Neural cell (in vitro differentiated cells): ENCODE measurements around the gene TSPO. TPM values are rescaled to one million over a fixed set of nuclear protein-coding genes. Genes with fewer than 3 reads are reported as not detected.

ENCODE experiments used
- H2AFZ ChIP-seq: fragments of 200-600, 300-800 bp; sonication (generic), shearing (Covaris generic); 2 replicates; pipeline ENCODE4 v1.6.0; 2014; ENCODE audit warnings: low read depth, mild to moderate bottlenecking, antibody characterized with exemption, low read length, moderate library complexity
- H3F3A ChIP-seq: fragments of 200-600 bp; shearing (Covaris generic); 2 replicates; pipeline ENCODE4 v1.6.1; 2016; ENCODE audit warnings: mild to moderate bottlenecking, moderate library complexity, mixed read lengths, antibody characterized with exemption, low read length; ENCODE audit not compliant: insufficient read depth, poor library complexity, severe bottlenecking
- H3K27ac ChIP-seq: fragments of 200-600, 300-800 bp; sonication (generic), shearing (Covaris generic); 2 replicates; pipeline ENCODE4 v1.5.1; 2014; ENCODE audit warnings: mild to moderate bottlenecking, low read length, moderate library complexity
- H3K27me3 ChIP-seq: fragments of 300-800, 200-600 bp; sonication (generic), shearing (Covaris generic); 2 replicates; pipeline ENCODE4 v1.6.0; 2014; ENCODE audit warnings: mild to moderate bottlenecking, low read depth, low read length, moderate library complexity; ENCODE audit not compliant: insufficient read depth
- H3K36me3 ChIP-seq: fragments of 300-800, 200-600 bp; sonication (generic), shearing (Covaris generic); 2 replicates; pipeline ENCODE4 v1.5.1; 2014; ENCODE audit warnings: mild to moderate bottlenecking, antibody characterized with exemption, low read length, moderate library complexity; ENCODE audit not compliant: insufficient read depth
- H3K4me2 ChIP-seq: fragments of 300-800, 200-600 bp; sonication (generic), shearing (Covaris generic); 2 replicates; pipeline ENCODE4 v1.6.0; 2014; ENCODE audit warnings: mild to moderate bottlenecking, low read length
- H3K4me3 ChIP-seq: fragments of 300-800, 200-600 bp; sonication (generic), shearing (Covaris generic); 2 replicates; pipeline ENCODE4 v1.5.1; 2014; ENCODE audit warnings: mild to moderate bottlenecking, low read length, moderate library complexity
- H3K79me2 ChIP-seq: fragments of 200-600 bp; shearing (Covaris generic); replicated peaks from 2 replicates; pipeline ENCODE4 v1.6.0; 2014; ENCODE audit warnings: mild to moderate bottlenecking, low read length, moderate library complexity; ENCODE audit not compliant: insufficient read depth
- H3K9ac ChIP-seq: fragments of 300-800, 200-600 bp; sonication (generic), shearing (Covaris generic); 2 replicates; pipeline ENCODE4 v1.6.1; 2016; ENCODE audit warnings: mild to moderate bottlenecking, low read length, mixed read lengths
- H3K9me2 ChIP-seq: fragments of 200-600 bp; shearing (Covaris generic); 2 replicates; pipeline ENCODE4 v1.6.1; 2016; ENCODE audit warnings: mild to moderate bottlenecking, low read length, mixed read lengths; ENCODE audit not compliant: insufficient read depth
- H3K9me3 ChIP-seq: fragments of 200-600, 300-800 bp; sonication (generic), shearing (Covaris generic); 2 replicates; pipeline ENCODE4 v1.6.1; 2016; ENCODE audit warnings: mild to moderate bottlenecking, mixed run types, low read length, moderate library complexity, mixed read lengths
- H4K20me1 ChIP-seq: fragments of 200-600 bp; shearing (Covaris generic); 2 replicates; pipeline ENCODE4 v1.6.1; 2016; ENCODE audit warnings: mild to moderate bottlenecking, mixed run types; ENCODE audit not compliant: insufficient read depth
- CTCF ChIP-seq: fragments of 450-650 bp; IDR thresholded peaks from 2 replicates; pipeline ENCODE4 v1.5.1; 2014; ENCODE audit warnings: antibody characterized with exemption, mild to moderate bottlenecking, moderate library complexity; ENCODE audit not compliant: poor library complexity, severe bottlenecking
- EP300 ChIP-seq: fragments of 450-650 bp; conservative IDR thresholded peaks from 2 replicates; pipeline ENCODE4 v1.6.1; 2014; ENCODE audit warnings: antibody characterized with exemption, mild to moderate bottlenecking, moderate library complexity; ENCODE audit not compliant: poor library complexity, severe bottlenecking
- EZH2 ChIP-seq: fragments of 200-600, 300-800 bp; shearing (Covaris generic), sonication (generic); IDR thresholded peaks from 2 replicates; pipeline ENCODE4 v1.6.1; 2014; ENCODE audit warnings: antibody characterized with exemption, low read length, borderline replicate concordance, mild to moderate bottlenecking; ENCODE audit not compliant: insufficient read depth, poor library complexity, severe bottlenecking
- MXI1 ChIP-seq: fragments of 450-650 bp; conservative IDR thresholded peaks from 2 replicates; pipeline ENCODE4 v1.6.1; 2014; ENCODE audit warnings: antibody characterized with exemption, mild to moderate bottlenecking; ENCODE audit not compliant: poor library complexity, severe bottlenecking
- POLR2AphosphoS5 ChIP-seq: IDR thresholded peaks from 2 replicates; pipeline ENCODE4 v1.6.1; 2012
- RAD21 ChIP-seq: fragments of 450-650 bp; conservative IDR thresholded peaks from 2 replicates; pipeline ENCODE4 v1.6.1; 2014; ENCODE audit warnings: antibody characterized with exemption, mild to moderate bottlenecking, moderate library complexity
- SMC3 ChIP-seq: fragments of 450-650 bp; conservative IDR thresholded peaks from 2 replicates; pipeline ENCODE4 v1.6.1; 2014; ENCODE audit warnings: antibody characterized with exemption, mild to moderate bottlenecking, moderate library complexity; ENCODE audit not compliant: poor library complexity
- TAF1 ChIP-seq: IDR thresholded peaks from 2 replicates; pipeline ENCODE4 v1.6.1; 2012; ENCODE audit warnings: low read depth
- polyA plus RNA-seq: library from polyadenylated mRNA; depleted of rRNA; stranded (reverse); fragments of >200 nt; gene quantifications from 2 replicates; pipeline ENCODE4 v1.2.3, GENCODE V29; 2014
- TF ChIP-seq, protein P1 (sequence below): IDR thresholded peaks from 2 replicates; pipeline ENCODE4 v1.6.1; 2012; ENCODE audit warnings: borderline replicate concordance

TSPO gene
- polyA plus RNA-seq, 1 donor from 2014 or later = not detected

GRCh38 chr22:43171019-43171491, 19.7 kb downstream of the TSPO start:
- H3K27ac ChIP-seq = no peak overlapping the region
- no peak overlapping the region for H2AFZ ChIP-seq
- no peak overlapping the region for H3K4me2 ChIP-seq
- H3K79me2 ChIP-seq = no peaks in the 10 kb centered on the region
- TF ChIP-seq EZH2 (no peak), SMC3 (no peak), MXI1 (no peak), EP300 (no peak), TAF1 (no peak), CTCF (no peak), RAD21 (no peak), POLR2AphosphoS5 (no peak)
- TF ChIP-seq, protein P1, sequence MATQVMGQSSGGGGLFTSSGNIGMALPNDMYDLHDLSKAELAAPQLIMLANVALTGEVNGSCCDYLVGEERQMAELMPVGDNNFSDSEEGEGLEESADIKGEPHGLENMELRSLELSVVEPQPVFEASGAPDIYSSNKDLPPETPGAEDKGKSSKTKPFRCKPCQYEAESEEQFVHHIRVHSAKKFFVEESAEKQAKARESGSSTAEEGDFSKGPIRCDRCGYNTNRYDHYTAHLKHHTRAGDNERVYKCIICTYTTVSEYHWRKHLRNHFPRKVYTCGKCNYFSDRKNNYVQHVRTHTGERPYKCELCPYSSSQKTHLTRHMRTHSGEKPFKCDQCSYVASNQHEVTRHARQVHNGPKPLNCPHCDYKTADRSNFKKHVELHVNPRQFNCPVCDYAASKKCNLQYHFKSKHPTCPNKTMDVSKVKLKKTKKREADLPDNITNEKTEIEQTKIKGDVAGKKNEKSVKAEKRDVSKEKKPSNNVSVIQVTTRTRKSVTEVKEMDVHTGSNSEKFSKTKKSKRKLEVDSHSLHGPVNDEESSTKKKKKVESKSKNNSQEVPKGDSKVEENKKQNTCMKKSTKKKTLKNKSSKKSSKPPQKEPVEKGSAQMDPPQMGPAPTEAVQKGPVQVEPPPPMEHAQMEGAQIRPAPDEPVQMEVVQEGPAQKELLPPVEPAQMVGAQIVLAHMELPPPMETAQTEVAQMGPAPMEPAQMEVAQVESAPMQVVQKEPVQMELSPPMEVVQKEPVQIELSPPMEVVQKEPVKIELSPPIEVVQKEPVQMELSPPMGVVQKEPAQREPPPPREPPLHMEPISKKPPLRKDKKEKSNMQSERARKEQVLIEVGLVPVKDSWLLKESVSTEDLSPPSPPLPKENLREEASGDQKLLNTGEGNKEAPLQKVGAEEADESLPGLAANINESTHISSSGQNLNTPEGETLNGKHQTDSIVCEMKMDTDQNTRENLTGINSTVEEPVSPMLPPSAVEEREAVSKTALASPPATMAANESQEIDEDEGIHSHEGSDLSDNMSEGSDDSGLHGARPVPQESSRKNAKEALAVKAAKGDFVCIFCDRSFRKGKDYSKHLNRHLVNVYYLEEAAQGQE = no peak
- H3K4me3 ChIP-seq = no peak overlapping the region
- no peaks in the 10 kb centered on the region for H3K9me2 ChIP-seq
- no peaks in the 10 kb centered on the region for H3K36me3 ChIP-seq
- no peaks in the 10 kb centered on the region for H3K27me3 ChIP-seq
- H3K9me3 ChIP-seq = no peaks in the 10 kb centered on the region
- no peaks in the 10 kb centered on the region for H4K20me1 ChIP-seq
- no peak overlapping the region for H3K9ac ChIP-seq
- no peaks in the 10 kb centered on the region for H3F3A ChIP-seq

GRCh38 chr22:43171607-43172006, 20.2 kb downstream of the TSPO start:
- no peaks in the 10 kb centered on the region for H4K20me1 ChIP-seq
- H3K27me3 ChIP-seq = no peaks in the 10 kb centered on the region
- no peak overlapping the region for H3K4me2 ChIP-seq
- TF ChIP-seq TAF1 (no peak), SMC3 (no peak), MXI1 (no peak), EP300 (no peak), RAD21 (no peak), CTCF (no peak), EZH2 (no peak), POLR2AphosphoS5 (no peak)
- H3K9me3 ChIP-seq = no peaks in the 10 kb centered on the region
- H3K36me3 ChIP-seq = no peaks in the 10 kb centered on the region
- no peak overlapping the region for H3K4me3 ChIP-seq
- H3K9ac ChIP-seq = no peak overlapping the region
- H3F3A ChIP-seq = no peaks in the 10 kb centered on the region
- no peaks in the 10 kb centered on the region for H3K79me2 ChIP-seq
- H3K27ac ChIP-seq = no peak overlapping the region
- H3K9me2 ChIP-seq = no peaks in the 10 kb centered on the region
- H2AFZ ChIP-seq = no peak overlapping the region
